SK-N-SH (cell line): ENCODE data around the gene CLEC2A. TPM values are rescaled to one million over a fixed set of nuclear protein-coding genes. Genes with fewer than 3 reads are reported as not detected.

Experiments
- CTCF ChIA-PET: fragments of 300-600, 350-600 bp; formaldehyde crosslinking; extraction: SDS; loops from one replicate; lab custom pipeline; 2021; lab: Yijun Ruan, JAX
- POLR2A ChIA-PET: fragments of 350-600 bp; sonication (Branson Sonifier 250); formaldehyde crosslinking; extraction: SDS; loops from one replicate; lab custom pipeline; 2020; ENCODE audit warnings: antibody characterized with exemption, inconsistent platforms; lab: Yijun Ruan, JAX
- DNase-seq: peaks from one replicate; pipeline ENCODE4 v3.0.0; 2012
- H2AFZ ChIP-seq: fragments of 200-600 bp; sonication (generic); 2 replicates; pipeline ENCODE4 v1.8.1; 2016; ENCODE audit warnings: antibody characterized with exemption, mild to moderate bottlenecking, low read depth
- H3F3A ChIP-seq: fragments of 200-600 bp; sonication (generic); replicated peaks from 2 replicates; pipeline ENCODE3; 2016; ENCODE audit warnings: antibody characterized with exemption, mild to moderate bottlenecking; ENCODE audit not compliant: insufficient read depth
- H3K27ac ChIP-seq, 2 experiments: fragments of 200-500 bp in 1 of 2; fragments of 200-600 bp in 1 of 2; sonication (Bioruptor generic) in 1 of 2; sonication (generic), shearing (Covaris generic) in 1 of 2; 2 replicates each; pipeline versions ENCODE4 v1.5.1 to v1.6.1; 2014 to 2016; ENCODE audit warnings: low read depth in 2 of 2, inconsistent platforms in 1 of 2, low read length in 1 of 2, mild to moderate bottlenecking in 1 of 2, mixed read lengths in 1 of 2
- H3K27me3 ChIP-seq: fragments of 200-600 bp; sonication (generic), shearing (Covaris generic); 2 replicates; pipeline ENCODE4 v1.6.1; 2016; ENCODE audit warnings: mixed run types; ENCODE audit not compliant: insufficient read depth
- H3K36me3 ChIP-seq, 2 experiments: fragments of 200-500 bp in 1 of 2; fragments of 200-600 bp in 1 of 2; sonication (Bioruptor generic) in 1 of 2; sonication (generic) in 1 of 2; replicated peaks in 1 of 2; 2 replicates each; pipeline versions ENCODE3 to v1.5.1; 2014 to 2016; ENCODE audit warnings: low read length in 1 of 2, mild to moderate bottlenecking in 1 of 2; ENCODE audit not compliant: insufficient read depth in 2 of 2, control insufficient read depth in 1 of 2
- H3K4me1 ChIP-seq, 2 experiments: fragments of 200-500 bp in 1 of 2; fragments of 200-600 bp in 1 of 2; sonication (Bioruptor generic) in 1 of 2; sonication (generic), shearing (Covaris generic) in 1 of 2; 2 replicates each; pipeline versions ENCODE4 v1.5.1 to v1.6.1; 2014 to 2016; ENCODE audit warnings: low read depth in 1 of 2, low read length in 1 of 2, mixed run types in 1 of 2; ENCODE audit not compliant: insufficient read depth in 2 of 2, control insufficient read depth in 1 of 2
- H3K4me2 ChIP-seq: fragments of 200-600 bp; sonication (generic), shearing (Covaris generic); 2 replicates; pipeline ENCODE4 v1.6.1; 2017; ENCODE audit warnings: mixed run types
- H3K4me3 ChIP-seq, 2 experiments: fragments of 200-500 bp in 1 of 2; fragments of 200-600 bp in 1 of 2; sonication (Bioruptor generic) in 1 of 2; sonication (generic), shearing (Covaris generic) in 1 of 2; 2 replicates each; pipeline versions ENCODE4 v1.5.1 to v1.8.1; 2014 to 2016; ENCODE audit warnings: low read depth in 2 of 2, inconsistent platforms in 1 of 2, low read length in 1 of 2, mild to moderate bottlenecking in 1 of 2, mixed read lengths in 1 of 2, moderate library complexity in 1 of 2
- H3K79me2 ChIP-seq: fragments of 200-600 bp; sonication (generic); 2 replicates; pipeline ENCODE4 v1.8.1; 2017; ENCODE audit warnings: mild to moderate bottlenecking; ENCODE audit not compliant: insufficient read depth
- H3K9ac ChIP-seq: fragments of 200-600 bp; sonication (generic); 2 replicates; pipeline ENCODE4 v1.6.1; 2017; ENCODE audit warnings: mixed run types
- H3K9me2 ChIP-seq: fragments of 200-600 bp; sonication (generic); 2 replicates; pipeline ENCODE4 v1.6.1; 2017; ENCODE audit warnings: mixed run types
- H3K9me3 ChIP-seq: fragments of 200-600 bp; sonication (generic); 2 replicates; pipeline ENCODE4 v1.6.1; 2017; ENCODE audit warnings: mixed run types, mild to moderate bottlenecking, moderate library complexity
- H4K20me1 ChIP-seq: fragments of 200-600 bp; sonication (generic); 2 replicates; pipeline ENCODE4 v1.6.1; 2017; ENCODE audit warnings: mild to moderate bottlenecking, mixed run types; ENCODE audit not compliant: insufficient read depth
- FOXJ3 ChIP-seq: sonication (generic); formaldehyde crosslinking; IDR thresholded peaks from 2 replicates; pipeline ENCODE4 v1.5.1; 2020; ENCODE audit warnings: mild to moderate bottlenecking, missing genetic modification reagents
- MXI1 ChIP-seq: IDR thresholded peaks from 2 replicates; pipeline ENCODE4 v1.6.1; 2012; ENCODE audit warnings: mild to moderate bottlenecking, low read depth, low read length, improper control_type of control experiment
- RAD21 ChIP-seq: IDR thresholded peaks from 2 replicates; pipeline ENCODE4 v1.6.1; 2012; ENCODE audit warnings: mild to moderate bottlenecking, low read length
- SIN3A ChIP-seq: IDR thresholded peaks from 2 replicates; pipeline ENCODE4 v1.6.1; 2012; ENCODE audit warnings: low read depth, mild to moderate bottlenecking, low read length, moderate library complexity, borderline replicate concordance
- YY1 ChIP-seq: IDR thresholded peaks from 2 replicates; pipeline ENCODE4 v1.4.0; 2012; ENCODE audit warnings: low read depth, mild to moderate bottlenecking
- WGBS: methylation state at CpG from one replicate; pipeline ENCODE4 v1.1.6; 2017; ENCODE audit warnings: low lambda C conversion rate; 5-methylcytosine and 5-hydroxymethylcytosine counted together
- polyA plus RNA-seq, 3 experiments: library from polyadenylated mRNA; depleted of rRNA; stranded (reverse); fragments of >200 nt; gene quantifications; 2 replicates each; pipeline ENCODE4 v1.2.3, GENCODE V29; 2012
- TF ChIP-seq, protein P1 (sequence below): IDR thresholded peaks from 2 replicates; pipeline ENCODE4 v1.6.1; 2012; ENCODE audit warnings: mild to moderate bottlenecking, low read depth, low read length, moderate library complexity
- TF ChIP-seq, protein P2 (sequence below): IDR thresholded peaks from 2 replicates; pipeline ENCODE4; 2012

Gene CLEC2A
- polyA plus RNA-seq, 1 of the 3 experiments (the other 2 are of a cell fraction) = not detected

DNA sequence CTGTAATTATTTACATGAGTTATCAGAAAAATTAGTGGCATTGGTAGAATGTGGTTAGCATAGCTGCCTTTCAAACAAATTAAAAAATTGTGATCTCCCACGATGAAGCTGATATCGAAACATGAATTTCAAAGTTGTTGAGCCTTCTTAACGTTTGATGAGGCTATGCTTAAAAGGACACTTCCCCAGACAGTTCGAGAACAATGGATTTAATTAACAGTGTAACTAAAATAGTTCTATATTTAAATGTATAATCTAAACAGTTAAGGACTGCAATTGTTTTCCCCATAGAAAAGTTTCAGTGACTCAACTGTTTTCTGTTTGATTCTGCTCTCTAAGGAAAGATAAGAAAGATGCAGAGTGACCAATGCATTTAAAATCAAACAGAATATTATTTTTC lies 64.6 kb downstream of the CLEC2A start:
- Histone ChIP-seq H3F3A (no peaks in the 10 kb centered on the region), H3K27me3 (no peaks in the 10 kb centered on the region), H3K4me2 (no peak overlapping the region), H3K4me1 (no peaks in the 10 kb centered on the region), H3K4me3 (no peak overlapping the region), H4K20me1 (no peaks in the 10 kb centered on the region), H3K27ac (no peak overlapping the region), H3K9me2 (no peaks in the 10 kb centered on the region), H3K36me3 (no peaks in the 10 kb centered on the region), H3K79me2 (no peaks in the 10 kb centered on the region), H3K9me3 (no peaks in the 10 kb centered on the region), H3K9ac (no peak overlapping the region), H2AFZ (no peak overlapping the region)
- TF ChIP-seq, protein P1, sequence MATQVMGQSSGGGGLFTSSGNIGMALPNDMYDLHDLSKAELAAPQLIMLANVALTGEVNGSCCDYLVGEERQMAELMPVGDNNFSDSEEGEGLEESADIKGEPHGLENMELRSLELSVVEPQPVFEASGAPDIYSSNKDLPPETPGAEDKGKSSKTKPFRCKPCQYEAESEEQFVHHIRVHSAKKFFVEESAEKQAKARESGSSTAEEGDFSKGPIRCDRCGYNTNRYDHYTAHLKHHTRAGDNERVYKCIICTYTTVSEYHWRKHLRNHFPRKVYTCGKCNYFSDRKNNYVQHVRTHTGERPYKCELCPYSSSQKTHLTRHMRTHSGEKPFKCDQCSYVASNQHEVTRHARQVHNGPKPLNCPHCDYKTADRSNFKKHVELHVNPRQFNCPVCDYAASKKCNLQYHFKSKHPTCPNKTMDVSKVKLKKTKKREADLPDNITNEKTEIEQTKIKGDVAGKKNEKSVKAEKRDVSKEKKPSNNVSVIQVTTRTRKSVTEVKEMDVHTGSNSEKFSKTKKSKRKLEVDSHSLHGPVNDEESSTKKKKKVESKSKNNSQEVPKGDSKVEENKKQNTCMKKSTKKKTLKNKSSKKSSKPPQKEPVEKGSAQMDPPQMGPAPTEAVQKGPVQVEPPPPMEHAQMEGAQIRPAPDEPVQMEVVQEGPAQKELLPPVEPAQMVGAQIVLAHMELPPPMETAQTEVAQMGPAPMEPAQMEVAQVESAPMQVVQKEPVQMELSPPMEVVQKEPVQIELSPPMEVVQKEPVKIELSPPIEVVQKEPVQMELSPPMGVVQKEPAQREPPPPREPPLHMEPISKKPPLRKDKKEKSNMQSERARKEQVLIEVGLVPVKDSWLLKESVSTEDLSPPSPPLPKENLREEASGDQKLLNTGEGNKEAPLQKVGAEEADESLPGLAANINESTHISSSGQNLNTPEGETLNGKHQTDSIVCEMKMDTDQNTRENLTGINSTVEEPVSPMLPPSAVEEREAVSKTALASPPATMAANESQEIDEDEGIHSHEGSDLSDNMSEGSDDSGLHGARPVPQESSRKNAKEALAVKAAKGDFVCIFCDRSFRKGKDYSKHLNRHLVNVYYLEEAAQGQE = no peak
- TF ChIP-seq FOXJ3 (no peak), RAD21 (no peak), SIN3A (no peak), YY1 (no peak)
- 25% methylated on average over 4 of the region's 4 CpGs for WGBS
- ChIA-PET POLR2A (no interaction called here), CTCF (no interaction called here)
- no peak for DNase-seq

DNA sequence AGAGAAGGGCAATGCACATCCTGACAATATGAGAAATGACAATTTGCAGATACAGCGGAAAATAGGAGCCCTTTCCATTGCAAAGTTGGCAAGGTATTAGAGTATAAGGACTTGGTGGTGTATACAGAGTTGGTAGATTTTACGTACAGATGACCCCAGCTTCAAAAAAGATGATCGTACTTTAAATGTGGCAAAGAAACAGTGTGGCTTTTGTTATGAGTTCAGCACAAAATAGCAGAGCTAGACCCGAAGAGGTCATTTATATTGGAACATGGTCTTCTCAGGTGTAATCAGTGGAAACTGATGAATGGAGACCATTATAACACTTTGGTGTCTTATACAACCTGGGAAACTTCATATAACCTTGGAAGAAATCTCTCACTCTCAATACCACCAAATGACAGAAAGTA lies 65.3 kb downstream of the CLEC2A start:
- Histone ChIP-seq H3K36me3 (no peaks in the 10 kb centered on the region), H3K79me2 (no peaks in the 10 kb centered on the region), H3K27me3 (no peaks in the 10 kb centered on the region), H3K9me2 (no peaks in the 10 kb centered on the region), H3K9ac (no peak overlapping the region), H3F3A (no peaks in the 10 kb centered on the region), H3K4me1 (no peaks in the 10 kb centered on the region), H3K9me3 (no peaks in the 10 kb centered on the region), H2AFZ (no peak overlapping the region), H4K20me1 (no peaks in the 10 kb centered on the region), H3K4me2 (no peak overlapping the region), H3K27ac (no peak overlapping the region), H3K4me3 (no peak overlapping the region)
- 12% methylated on average over 4 of the region's 4 CpGs for WGBS
- ChIA-PET CTCF (interaction anchor here (0.6 kb wide), 1 partner anchor 362 kb away, joined by 3 read pairs; no protein-coding TSS in a partner anchor), POLR2A (no interaction called here)
- TF ChIP-seq MXI1 = no peak
- TF ChIP-seq, protein P2, sequence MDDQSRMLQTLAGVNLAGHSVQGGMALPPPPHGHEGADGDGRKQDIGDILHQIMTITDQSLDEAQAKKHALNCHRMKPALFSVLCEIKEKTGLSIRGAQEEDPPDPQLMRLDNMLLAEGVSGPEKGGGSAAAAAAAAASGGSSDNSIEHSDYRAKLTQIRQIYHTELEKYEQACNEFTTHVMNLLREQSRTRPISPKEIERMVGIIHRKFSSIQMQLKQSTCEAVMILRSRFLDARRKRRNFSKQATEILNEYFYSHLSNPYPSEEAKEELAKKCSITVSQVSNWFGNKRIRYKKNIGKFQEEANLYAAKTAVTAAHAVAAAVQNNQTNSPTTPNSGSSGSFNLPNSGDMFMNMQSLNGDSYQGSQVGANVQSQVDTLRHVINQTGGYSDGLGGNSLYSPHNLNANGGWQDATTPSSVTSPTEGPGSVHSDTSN = no peak
- no peak for DNase-seq
